C4-2B (cell line): ENCODE data around the gene TPSD1.
"Not testable (repeated sequence)": the region's sequence is repeated elsewhere in the genome, so short reads cannot be mapped to it uniquely, and the experiment has no call there.

Source experiments
- H3K27ac ChIP-seq: fragments of 450-650 bp; 2 replicates; pipeline ENCODE4 v1.5.1; 2017
- ZFX ChIP-seq: fragments of 450-650 bp; IDR thresholded peaks from 2 replicates; pipeline ENCODE4 v1.6.1; 2017
- TF ChIP-seq, protein P1 (sequence below): fragments of 450-650 bp; conservative IDR thresholded peaks from 2 replicates; pipeline ENCODE4 v1.5.1; 2017; ENCODE audit warnings: mild to moderate bottlenecking

TPSD1 gene

DNA sequence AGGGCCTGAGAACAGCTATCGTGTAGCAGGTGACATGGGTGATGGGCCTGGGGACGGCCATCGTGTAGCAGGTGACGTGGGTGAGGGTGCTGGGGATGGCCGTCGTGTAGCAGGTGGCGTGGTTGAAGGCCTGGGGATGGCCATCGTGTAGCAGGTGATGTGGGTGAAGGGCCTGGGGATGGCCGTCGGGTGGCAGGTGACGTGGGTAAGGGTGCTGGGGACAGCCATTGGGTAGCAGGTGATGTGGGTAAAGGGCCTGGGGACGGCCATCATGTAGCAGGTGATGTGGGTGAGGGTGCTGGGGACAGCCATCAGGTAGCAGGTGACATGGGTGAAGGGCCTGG lies 15.5 kb downstream of the TPSD1 start:
- H3K27ac ChIP-seq = no peak overlapping the region
- TF ChIP-seq, protein P1, sequence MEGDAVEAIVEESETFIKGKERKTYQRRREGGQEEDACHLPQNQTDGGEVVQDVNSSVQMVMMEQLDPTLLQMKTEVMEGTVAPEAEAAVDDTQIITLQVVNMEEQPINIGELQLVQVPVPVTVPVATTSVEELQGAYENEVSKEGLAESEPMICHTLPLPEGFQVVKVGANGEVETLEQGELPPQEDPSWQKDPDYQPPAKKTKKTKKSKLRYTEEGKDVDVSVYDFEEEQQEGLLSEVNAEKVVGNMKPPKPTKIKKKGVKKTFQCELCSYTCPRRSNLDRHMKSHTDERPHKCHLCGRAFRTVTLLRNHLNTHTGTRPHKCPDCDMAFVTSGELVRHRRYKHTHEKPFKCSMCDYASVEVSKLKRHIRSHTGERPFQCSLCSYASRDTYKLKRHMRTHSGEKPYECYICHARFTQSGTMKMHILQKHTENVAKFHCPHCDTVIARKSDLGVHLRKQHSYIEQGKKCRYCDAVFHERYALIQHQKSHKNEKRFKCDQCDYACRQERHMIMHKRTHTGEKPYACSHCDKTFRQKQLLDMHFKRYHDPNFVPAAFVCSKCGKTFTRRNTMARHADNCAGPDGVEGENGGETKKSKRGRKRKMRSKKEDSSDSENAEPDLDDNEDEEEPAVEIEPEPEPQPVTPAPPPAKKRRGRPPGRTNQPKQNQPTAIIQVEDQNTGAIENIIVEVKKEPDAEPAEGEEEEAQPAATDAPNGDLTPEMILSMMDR = no peak
- no peak for TF ChIP-seq ZFX

DNA sequence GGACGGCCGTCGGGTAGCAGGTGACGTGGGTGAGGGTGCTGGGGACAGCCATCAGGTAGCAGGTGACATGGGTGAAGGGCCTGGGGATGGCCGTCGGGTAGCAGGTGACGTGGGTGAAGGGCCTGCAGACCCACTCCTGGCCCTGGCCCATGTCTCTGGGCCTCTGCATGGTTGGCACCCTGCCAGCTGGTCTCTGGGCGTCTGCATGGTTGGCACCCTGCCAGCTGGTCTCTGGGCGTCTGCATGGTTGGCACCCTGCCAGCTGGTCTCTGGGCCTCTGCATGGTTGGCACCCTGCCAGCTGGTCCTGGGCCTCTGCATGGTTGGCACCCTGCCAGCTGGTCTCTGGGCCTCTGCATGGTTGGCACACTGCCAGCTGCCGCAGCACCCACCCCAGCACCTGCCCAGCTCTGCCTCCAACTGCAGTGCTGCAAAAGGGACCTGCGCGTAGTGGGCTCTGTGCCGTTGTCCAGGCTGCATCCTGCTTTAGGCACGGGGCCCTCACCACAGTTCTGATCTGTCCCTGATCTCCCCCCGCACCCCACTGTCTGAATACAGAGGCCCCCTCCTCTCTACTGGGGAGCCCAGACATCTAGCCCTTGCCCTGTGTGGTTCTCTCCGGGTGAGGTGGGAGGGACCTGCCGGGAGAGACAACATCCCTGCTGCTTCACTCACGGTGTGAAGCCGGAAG lies 16.0 kb downstream of the TPSD1 start:
- H3K27ac ChIP-seq = not testable (repeated sequence)

DNA sequence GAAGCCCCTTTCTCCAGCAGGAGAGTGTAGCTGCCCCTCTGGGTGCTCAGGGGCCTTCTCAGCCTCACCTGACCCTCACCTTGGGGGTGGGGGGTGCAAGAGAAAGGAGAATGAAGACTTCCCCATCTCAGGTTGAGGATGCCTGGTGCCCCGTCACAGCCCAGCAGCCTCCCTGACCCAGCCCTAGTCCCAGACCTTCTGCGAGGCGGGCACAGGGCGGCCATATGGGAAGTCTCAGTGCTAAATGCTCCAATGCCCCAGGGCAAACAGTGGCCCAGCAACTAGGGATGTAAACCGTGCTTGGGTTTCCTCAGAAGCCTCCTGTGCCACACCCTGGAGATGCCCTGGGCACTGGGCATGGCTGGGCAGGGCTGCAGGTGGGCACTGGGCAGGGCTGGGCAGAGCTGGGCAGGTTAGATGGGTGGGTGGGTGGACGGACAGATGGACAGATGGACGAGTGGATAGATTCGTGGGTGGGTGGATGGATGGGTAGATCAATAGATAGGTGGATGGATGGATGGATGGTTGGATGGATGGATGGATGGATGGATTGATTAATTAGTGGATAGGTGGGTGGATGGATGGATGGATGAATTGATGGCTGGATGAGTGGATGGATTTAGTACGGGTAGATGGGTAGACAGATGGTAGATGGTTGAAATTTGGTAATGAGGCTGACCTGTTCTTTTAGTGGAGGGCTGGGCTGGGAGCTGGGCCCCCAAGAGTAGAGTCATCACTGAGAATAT lies 16.8 kb downstream of the TPSD1 start:
- TF ChIP-seq ZFX = no peak
- no peak overlapping the region for H3K27ac ChIP-seq

DNA sequence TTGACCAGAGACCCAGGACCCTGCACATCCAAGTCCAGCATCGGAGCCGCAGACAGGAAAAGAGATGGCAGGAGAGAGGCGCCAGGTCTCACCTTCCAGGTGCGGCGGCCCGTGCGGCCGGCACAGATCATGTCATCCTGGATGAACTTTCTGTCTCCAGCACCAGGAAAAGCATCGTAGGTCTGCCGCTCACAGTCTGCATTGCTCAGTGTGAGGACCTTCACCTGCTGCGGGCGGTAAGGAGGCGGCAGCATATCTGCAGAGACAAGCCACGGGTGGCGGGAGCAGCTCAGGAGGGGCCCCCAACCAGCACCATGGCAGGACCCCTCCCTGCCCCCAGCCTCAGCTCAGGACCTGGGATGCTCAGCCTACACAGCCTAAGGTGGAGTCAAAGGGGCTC lies 17.9 kb downstream of the TPSD1 start:
- H3K27ac ChIP-seq = no peak overlapping the region
- TF ChIP-seq, protein P1 = no peak
- no peak for TF ChIP-seq ZFX

DNA sequence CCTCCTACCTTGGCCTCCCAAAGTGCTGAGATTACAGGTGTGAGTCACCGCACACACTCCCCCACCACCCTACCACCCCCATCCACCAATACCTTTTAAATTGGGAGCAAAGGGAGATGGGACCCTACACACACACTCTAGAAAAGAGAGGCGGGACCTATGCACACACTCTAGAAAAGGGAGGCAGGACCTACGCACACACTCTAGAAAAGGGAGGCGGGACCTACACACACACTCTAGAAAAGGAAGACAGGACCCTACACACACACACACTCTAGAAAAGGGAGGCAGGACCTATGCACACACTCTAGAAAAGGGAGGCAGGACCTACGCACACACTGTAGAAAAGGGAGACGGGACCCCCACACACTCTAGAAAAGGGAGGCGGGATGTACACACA lies 18.9 kb downstream of the TPSD1 start:
- no peak overlapping the region for H3K27ac ChIP-seq
- no peak for TF ChIP-seq ZFX
- TF ChIP-seq, protein P1 = no peak

DNA sequence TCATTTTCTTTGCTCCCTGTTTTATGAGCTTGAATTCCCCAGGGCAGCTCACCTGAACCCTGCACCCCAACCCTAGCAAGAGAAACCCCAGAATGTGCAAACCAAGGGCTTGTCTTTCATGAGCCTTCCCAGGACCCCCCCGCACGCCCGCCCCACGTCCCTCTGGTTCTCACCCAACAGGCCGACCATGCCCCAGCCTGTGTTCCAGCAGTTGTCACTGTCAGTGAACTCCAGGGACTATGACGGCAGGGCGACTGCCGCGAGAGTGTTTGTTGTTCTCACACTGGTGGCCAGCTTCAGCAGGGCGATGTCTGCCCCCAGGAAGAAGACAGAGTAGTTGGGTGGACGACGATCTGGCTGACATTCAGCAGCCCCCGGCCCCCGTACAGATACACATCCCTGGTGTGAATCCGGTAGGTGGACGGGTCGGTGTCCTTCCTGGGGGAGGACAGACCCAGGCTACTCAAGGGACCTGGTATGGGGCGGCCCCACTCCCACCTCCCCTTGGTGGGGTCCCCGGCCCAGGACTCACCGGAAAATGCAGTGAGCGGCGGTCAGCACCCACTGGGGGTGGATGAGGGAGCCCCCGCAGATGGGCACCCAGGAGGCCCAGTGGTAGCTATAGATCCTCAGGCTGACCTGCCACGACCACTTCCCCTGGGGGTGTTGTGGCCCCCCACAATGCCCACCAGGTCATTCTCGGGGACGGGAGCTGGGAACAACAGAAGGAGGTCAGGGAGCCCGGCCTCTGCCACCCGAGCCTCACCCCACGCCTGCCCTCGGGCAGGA lies 20.1 kb downstream of the TPSD1 start:
- TF ChIP-seq, protein P1 = no peak
- no peak for TF ChIP-seq ZFX
- no peak overlapping the region for H3K27ac ChIP-seq

DNA sequence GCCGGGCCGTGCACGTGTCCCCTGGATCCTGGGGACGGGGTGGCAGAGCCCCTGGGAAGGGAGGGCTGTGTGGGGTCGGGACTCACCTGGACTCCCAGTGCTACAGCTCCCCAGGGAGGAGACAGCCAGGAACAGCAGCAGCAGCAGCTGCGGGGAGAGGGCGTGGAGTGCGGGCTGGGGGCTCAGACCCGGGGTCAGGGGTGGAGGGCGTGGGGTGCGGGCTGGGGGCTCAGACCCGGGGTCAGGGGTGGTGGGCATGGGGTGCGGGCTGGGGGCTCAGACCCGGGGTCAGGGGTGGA lies 20.7 kb downstream of the TPSD1 start:
- no peak overlapping the region for H3K27ac ChIP-seq
- TF ChIP-seq, protein P1 = no peak
- TF ChIP-seq ZFX = no peak

- TF ChIP-seq, protein P1 = no peak
- no peak for TF ChIP-seq ZFX
These were observed 21.3 kb downstream of the TPSD1 start for GRCh38 chr16:1277151-1277598.

More at GRCh38 chr16:1277151-1277598, 21.3 kb downstream of the TPSD1 start:
- no peak overlapping the region for H3K27ac ChIP-seq
